CD4-positive, alpha-beta T cell (primary cell): ENCODE measurements around the gene HAPSTR1. TPM values are rescaled to one million over a fixed set of nuclear protein-coding genes. Genes with fewer than 3 reads are reported as not detected.

Experiments
- ATAC-seq: fragments of 200-7000 bp; cut with Tn5 transposase; one replicate; pipeline ENCODE4 v1.10.0; 2022; ENCODE audit warnings: mild to moderate bottlenecking; ENCODE audit not compliant: poor library complexity
- CTCF ChIA-PET: fragments of 350-600 bp; sonication (Branson Sonifier 250); formaldehyde crosslinking; loops from one replicate; lab custom pipeline; 2021; ENCODE audit warnings: antibody characterized with exemption, inconsistent platforms; lab: Charles Lee
- POLR2A ChIA-PET: fragments of 350-600 bp; sonication (Branson Sonifier 250); formaldehyde crosslinking; loops from one replicate; lab custom pipeline; 2021; ENCODE audit warnings: antibody characterized with exemption, inconsistent platforms; lab: Charles Lee
- DNase-seq, 14 experiments: peaks; one replicate each; pipeline ENCODE4 v3.0.0-alpha.2; 2013 to 2020; ENCODE audit warnings: mixed read lengths in 2 of 14
- H3K27ac ChIP-seq, 2 donors: one replicate each; pipeline versions ENCODE4 v1.5.1 to v1.7.0; 2013; ENCODE audit warnings: low read length in 2 of 2, low read depth in 1 of 2, mild to moderate bottlenecking in 1 of 2
- H3K27me3 ChIP-seq, 2 experiments: 1 replicate in 1 of 2; 2 replicates in 1 of 2; pipeline versions ENCODE4 v1.6.1 to v1.7.0; 2013; ENCODE audit warnings: low read length in 2 of 2, control low read depth in 1 of 2, mild to moderate bottlenecking in 1 of 2, moderate library complexity in 1 of 2; ENCODE audit not compliant: insufficient read depth in 2 of 2, control insufficient read depth in 1 of 2
- H3K36me3 ChIP-seq: one replicate; pipeline ENCODE4 v1.6.1; 2013; ENCODE audit warnings: low read length, control low read depth; ENCODE audit not compliant: insufficient read depth
- H3K4me1 ChIP-seq: one replicate; pipeline ENCODE4 v1.6.1; 2013; ENCODE audit warnings: low read length, control low read depth; ENCODE audit not compliant: insufficient read depth
- H3K4me3 ChIP-seq: one replicate; pipeline ENCODE4 v1.5.1; 2013; ENCODE audit warnings: mild to moderate bottlenecking, low read length, moderate library complexity
- H3K9me3 ChIP-seq, 2 experiments: 1 replicate in 1 of 2; 2 replicates in 1 of 2; pipeline versions ENCODE4 v1.6.1 to v1.7.0; 2013; ENCODE audit warnings: low read length in 2 of 2, mild to moderate bottlenecking in 2 of 2, control low read depth in 1 of 2, moderate library complexity in 1 of 2; ENCODE audit not compliant: control insufficient read depth in 1 of 2, insufficient read depth in 1 of 2
- H3K27ac Mint-ChIP-seq: one replicate; pipeline ENCODE4 v1.8.0; 2020; ENCODE audit warnings: mixed read lengths
- H3K27me3 Mint-ChIP-seq: one replicate; pipeline ENCODE4 v1.8.0; 2021; ENCODE audit warnings: mixed read lengths
- H3K36me3 Mint-ChIP-seq: one replicate; pipeline ENCODE4 v1.8.0; 2021; ENCODE audit warnings: low read depth, mixed read lengths
- H3K4me1 Mint-ChIP-seq: one replicate; pipeline ENCODE4 v1.8.0; 2021; ENCODE audit warnings: low read depth, mixed read lengths
- H3K4me3 Mint-ChIP-seq: one replicate; pipeline ENCODE4 v1.8.0; 2020; ENCODE audit warnings: mild to moderate bottlenecking, mixed read lengths
- H3K9me3 Mint-ChIP-seq: one replicate; pipeline ENCODE4 v1.8.0; 2020; ENCODE audit warnings: mixed read lengths
- CTCF ChIP-seq: fragments of 200-600 bp; IDR thresholded peaks from one replicate; pipeline ENCODE4 v1.8.0; 2022; ENCODE audit warnings: antibody characterized with exemption, mild to moderate bottlenecking
- intact Hi-C, 2 experiments: fragments of 100-400 bp; cut with DNase I in 1 of 2; cut with micrococcal nuclease in 1 of 2; formaldehyde crosslinking; loops; one replicate each; pipeline versions ENCODE4 v1.15.1 to v1.9.0; 2023 to 2025; cut with DNase I, micrococcal nuclease
- total RNA-seq, 174 experiments: library from RNA in 2 of 174; stranded (reverse) in 2 of 174; gene quantifications; one replicate each; pipeline ENCODE4 v1.2.3 and lab custom pipeline; 2021 to 2026

The HAPSTR1 gene
- total RNA-seq, 2 experiments from 2014 or later = 152 to 153 TPM

- Histone ChIP-seq H3K27me3 (no peaks in the 10 kb centered on the region), H3K27ac (peak overlapping the region; percentile 61 to 86), H3K4me1 (peaks cover 22% of the 10 kb centered on the region), H3K4me3 (peak overlapping the region; percentile 75), H3K9me3 (no peaks in the 10 kb centered on the region), H3K36me3 (peaks cover 25% of the 10 kb centered on the region)
- peak in 12 of 14 experiments; percentile 3 to 68 (median 35) for DNase-seq
- Mint-ChIP-seq H3K27ac (peak overlapping the region; percentile 90), H3K4me1 (peaks cover 38% of the 10 kb centered on the region), H3K4me3 (peak overlapping the region; percentile 90), H3K36me3 (peaks cover 39% of the 10 kb centered on the region), H3K9me3 (no peaks in the 10 kb centered on the region), H3K27me3 (no peaks in the 10 kb centered on the region)
- TF ChIP-seq CTCF = no peak
- intact Hi-C loops = loop anchor here (5.0 kb wide), 6 partner anchors 37 to 1297 kb away; partner anchors contain the start of genes PMM2 (in 2 of the 2), TMEM186 (in 2 of the 2), ATF7IP2 (in 1 of the 2) and CARHSP1 (in 1 of the 2)
- ChIA-PET POLR2A (interaction anchor here (0.6 to 4.1 kb wide), 30 partner anchors 9 to 1852 kb away, joined by 3 to 81 read pairs (median 5); partner anchors contain the start of genes ABAT, ATF7IP2, CARHSP1 and DEXI), CTCF (interaction anchor here (1.3 kb wide), 1 partner anchor 127 kb away, joined by 3 read pairs; the partner anchor contains the start of gene USP7)
- no peak for ATAC-seq
These were observed 1.1 kb upstream of the HAPSTR1 start for GRCh38 chr16:9090101-9090959.

- intact Hi-C loops = loop anchor here (1.0 to 5.0 kb wide), 8 partner anchors 35 to 1295 kb away; partner anchors contain the start of genes PMM2 (in 2 of the 2), TMEM186 (in 2 of the 2), USP7 (in 2 of the 2) and ABAT (in 1 of the 2)
- Histone ChIP-seq H3K27me3 (no peaks in the 10 kb centered on the region), H3K36me3 (peaks cover 36% of the 10 kb centered on the region), H3K9me3 (no peaks in the 10 kb centered on the region), H3K27ac (peak overlapping the region; percentile 73 to 90), H3K4me3 (peak overlapping the region; percentile 89), H3K4me1 (peaks cover 26% of the 10 kb centered on the region)
- DNase-seq (peak; percentile 20 to 73 (median 37)), ATAC-seq (peak; percentile 5)
- peak overlapping the region; percentile 55 for H3K4me3 Mint-ChIP-seq
- TF ChIP-seq CTCF = no peak
- peak overlapping the region; percentile 90 for H3K27ac Mint-ChIP-seq
- ChIA-PET POLR2A (interaction anchor here (1.0 to 4.1 kb wide), 21 partner anchors 10 to 1850 kb away, joined by 3 to 81 read pairs (median 6); partner anchors contain the start of genes ATF7IP2, CARHSP1, DEXI and METTL22), CTCF (interaction anchor here (1.0 to 1.3 kb wide), 2 partner anchors 47 to 128 kb away, joined by 3 to 4 read pairs; partner anchors contain the start of gene USP7)
- no peaks in the 10 kb centered on the region for H3K27me3 Mint-ChIP-seq
- peaks cover 53% of the 10 kb centered on the region for H3K36me3 Mint-ChIP-seq
- peaks cover 52% of the 10 kb centered on the region for H3K4me1 Mint-ChIP-seq
- H3K9me3 Mint-ChIP-seq = no peaks in the 10 kb centered on the region
These were observed 430 bp downstream of the HAPSTR1 start for GRCh38 chr16:9091867-9092281.

GRCh38 chr16:9092282-9092977 lies 986 bp downstream of the HAPSTR1 start:
- Mint-ChIP-seq H3K4me3 (peak overlapping the region; percentile 96), H3K9me3 (no peaks in the 10 kb centered on the region), H3K27me3 (no peaks in the 10 kb centered on the region), H3K27ac (peak overlapping the region; percentile 97), H3K36me3 (peaks cover 57% of the 10 kb centered on the region), H3K4me1 (peaks cover 54% of the 10 kb centered on the region)
- Histone ChIP-seq H3K4me3 (peak overlapping the region; percentile 89), H3K27me3 (no peaks in the 10 kb centered on the region), H3K36me3 (peaks cover 37% of the 10 kb centered on the region), H3K27ac (peak overlapping the region; percentile 75 to 90), H3K9me3 (no peaks in the 10 kb centered on the region), H3K4me1 (peaks cover 32% of the 10 kb centered on the region)
- ATAC-seq = peak; percentile 7
- peak; percentile 4 to 74 (median 49) for DNase-seq
- TF ChIP-seq CTCF = no peak
- CTCF ChIA-PET = no interaction called here
- intact Hi-C loops = loop anchor here (1.0 to 5.0 kb wide), 7 partner anchors 35 to 1295 kb away; partner anchors contain the start of genes PMM2 (in 2 of the 2), TMEM186 (in 2 of the 2), USP7 (in 2 of the 2) and ATF7IP2 (in 1 of the 2)
- POLR2A ChIA-PET = interaction anchor here (1.6 to 4.1 kb wide), 12 partner anchors 9 to 1850 kb away, joined by 4 to 81 read pairs (median 15); partner anchors contain the start of genes CARHSP1, DEXI, NUBP1 and PMM2
